KG1 (cell line): ENCODE data around the gene SNAPIN.

Source experiments
- DNase-seq: peaks from one replicate; lab custom pipeline; 2025; lab: John Stamatoyannopoulos, UW

SNAPIN gene

GRCh38 chr1:153678519-153679336, 20.2 kb downstream of the SNAPIN start, which contains the start of gene NPR1:
Gene NPR1 (plus strand): TSS chr1:153678688. CDS start chr1:153679109, 421 bp downstream.
- no peak for DNase-seq

GRCh38 chr1:153679337-153680119, 21.0 kb downstream of the SNAPIN start:
- no peak for DNase-seq

- no peak for DNase-seq
These were observed 21.6 kb downstream of the SNAPIN start for GRCh38 chr1:153680120-153680403.

GRCh38 chr1:153682730-153683129, 24.2 kb downstream of the SNAPIN start:
- no peak for DNase-seq

- no peak for DNase-seq
These were observed 25.4 kb downstream of the SNAPIN start for GRCh38 chr1:153683854-153684253.

- no peak for DNase-seq
These were observed 26.4 kb downstream of the SNAPIN start for GRCh38 chr1:153684892-153685291.

- DNase-seq, result no peak
These were observed 27.2 kb downstream of the SNAPIN start for GRCh38 chr1:153685544-153686340.

- no peak for DNase-seq
These were observed 29.0 kb downstream of the SNAPIN start for GRCh38 chr1:153687346-153688125.

GRCh38 chr1:153688276-153688675, 29.8 kb downstream of the SNAPIN start:
- DNase-seq, result no peak

GRCh38 chr1:153688736-153689328, 30.3 kb downstream of the SNAPIN start:
- no peak for DNase-seq

GRCh38 chr1:153693466-153693865, 35.0 kb downstream of the SNAPIN start:
- DNase-seq, result no peak

GRCh38 chr1:153696741-153697140, 38.2 kb downstream of the SNAPIN start:
- no peak for DNase-seq

GRCh38 chr1:153697191-153698019, 38.9 kb downstream of the SNAPIN start:
- DNase-seq, result no peak

- DNase-seq, result no peak
These were observed 39.8 kb downstream of the SNAPIN start for GRCh38 chr1:153698020-153698922.

GRCh38 chr1:153698923-153699714, 40.6 kb downstream of the SNAPIN start:
- no peak for DNase-seq

- no peak for DNase-seq
These were observed 41.3 kb downstream of the SNAPIN start for GRCh38 chr1:153699768-153700167.

- no peak for DNase-seq
These were observed 47.0 kb downstream of the SNAPIN start for GRCh38 chr1:153705484-153705883.

GRCh38 chr1:153711026-153711425, 52.5 kb downstream of the SNAPIN start:
- DNase-seq, result no peak
